ENCODE measurements around the gene ST6GALNAC4.

ST6GALNAC4 gene

GRCh38 chr9:127916720-127917581, at the start of gene ST6GALNAC4:
ST6GALNAC4 (minus strand) TSS chr9:127917041; CDS start chr9:127916419, 622 bp downstream.
- in situ Hi-C loops (cut with HindIII; ENCODE audit: low sequenced_read_pairs): no loop called here
- DNase-seq (ENCODE audit: low read depth, low spot score): peak; percentile 90
- H3K4me3 ChIP-seq (ENCODE audit: low read depth, low read length): peak within 1 kb of the TSS; percentile 57
- TF ChIP-seq CTCF (IDR thresholded peaks at IDR 0.05; ENCODE audit: low read depth, low read length): no peak

- DNase-seq (ENCODE audit: low read depth, low spot score): no peak
- in situ Hi-C loops (cut with HindIII; ENCODE audit: low sequenced_read_pairs): no loop called here
- no peak for TF ChIP-seq CTCF (IDR thresholded peaks at IDR 0.05; ENCODE audit: low read depth, low read length)
- no peak overlapping the region for H3K4me3 ChIP-seq (ENCODE audit: low read depth, low read length)
These were observed 49.1 kb upstream of the ST6GALNAC4 start for GRCh38 chr9:127965953-127966352.

- in situ Hi-C loops (cut with HindIII; ENCODE audit: low sequenced_read_pairs): no loop called here
- DNase-seq (ENCODE audit: low read depth, low spot score): no peak
- no peak for TF ChIP-seq CTCF (IDR thresholded peaks at IDR 0.05; ENCODE audit: low read depth, low read length)
- H3K4me3 ChIP-seq (ENCODE audit: low read depth, low read length): no peak overlapping the region
These were observed 46.7 kb upstream of the ST6GALNAC4 start for GRCh38 chr9:127963359-127964064.

GRCh38 chr9:127963041-127963358, 46.2 kb upstream of the ST6GALNAC4 start:
- TF ChIP-seq CTCF (IDR thresholded peaks at IDR 0.05; ENCODE audit: low read depth, low read length): no peak
- no peak for DNase-seq (ENCODE audit: low read depth, low spot score)
- in situ Hi-C loops (cut with HindIII; ENCODE audit: low sequenced_read_pairs): no loop called here
- H3K4me3 ChIP-seq (ENCODE audit: low read depth, low read length): no peak overlapping the region

GRCh38 chr9:127962278-127962677, 45.4 kb upstream of the ST6GALNAC4 start:
- in situ Hi-C loops (cut with HindIII; ENCODE audit: low sequenced_read_pairs): no loop called here
- no peak for DNase-seq (ENCODE audit: low read depth, low spot score)

More at GRCh38 chr9:127962278-127962677, 45.4 kb upstream of the ST6GALNAC4 start:
- H3K4me3 ChIP-seq (ENCODE audit: low read depth, low read length): no peak overlapping the region
- TF ChIP-seq CTCF (IDR thresholded peaks at IDR 0.05; ENCODE audit: low read depth, low read length): no peak

Measured in astrocyte of the spinal cord (primary cell).